SK-N-MC (cell line): ENCODE data around the gene CTNNBIP1.

Source experiments
- EZH2 ChIP-seq: fragments of 200-600 bp; sonication (generic); IDR thresholded peaks from one replicate; pipeline ENCODE4 v1.6.1; 2017; ENCODE audit warnings: antibody characterized with exemption
- POLR2AphosphoS5 ChIP-seq: IDR thresholded peaks from 2 replicates; pipeline ENCODE4 v1.6.1; 2012; ENCODE audit warnings: mild to moderate bottlenecking, low read depth, low read length, borderline replicate concordance

- TF ChIP-seq EZH2 = no peak
- no peak for TF ChIP-seq POLR2AphosphoS5
Measured at GRCh38 chr1:9871021-9871420, 39.0 kb downstream of the CTNNBIP1 start.
